ENCODE data around the gene RMND1. TPM values are rescaled to one million over a fixed set of nuclear protein-coding genes. Genes with fewer than 3 reads are reported as not detected.

RMND1 gene
- total RNA-seq, 1 donor, result 56.5 TPM

GRCh38 chr6:151399679-151400078 lies 52.2 kb downstream of the RMND1 start:
- Histone ChIP-seq H4K20me1 (ENCODE audit: insufficient read depth, low read length) (peaks cover 68% of the 10 kb centered on the region), H3K79me2 (ENCODE audit: insufficient read depth, low read length) (peaks cover 95% of the 10 kb centered on the region), H2AFZ (ENCODE audit: low read length) (no peak overlapping the region), H3K36me3 (ENCODE audit: insufficient read depth, low read length) (peaks cover 20% of the 10 kb centered on the region), H3K27ac (ENCODE audit: low read depth, low read length) (peak overlapping the region; percentile 47), H3K27me3 (ENCODE audit: insufficient read depth, low read length) (no peaks in the 10 kb centered on the region), H3K9me3 (ENCODE audit: low read depth, low read length) (no peaks in the 10 kb centered on the region), H3K4me1 (ENCODE audit: insufficient read depth, low read length) (peaks cover 12% of the 10 kb centered on the region), H3K4me2 (ENCODE audit: insufficient read depth, low read length) (no peak overlapping the region), H3K4me3 (ENCODE audit: insufficient read depth, low read length) (no peak overlapping the region)
- no peak for TF ChIP-seq CTCF (IDR thresholded peaks at IDR 0.05; ENCODE audit: extremely low read depth, low read depth, low read length)
- DNase-seq (ENCODE audit: insufficient read length, low spot score, missing footprints), result no peak

- Histone ChIP-seq H3K4me3 (ENCODE audit: insufficient read depth, low read length) (peak overlapping the region; percentile 88), H4K20me1 (ENCODE audit: insufficient read depth, low read length) (peaks cover 62% of the 10 kb centered on the region)
Observed at GRCh38 chr6:151393410-151393809, 58.5 kb downstream of the RMND1 start.

GRCh38 chr6:151392427-151392826 lies 59.5 kb downstream of the RMND1 start:
- DNase-seq (ENCODE audit: insufficient read length, low spot score, missing footprints), result no peak
- no peaks in the 10 kb centered on the region for H3K36me3 ChIP-seq (ENCODE audit: insufficient read depth, low read length)
- peaks cover 76% of the 10 kb centered on the region for H3K79me2 ChIP-seq (ENCODE audit: insufficient read depth, low read length)
- TF ChIP-seq CTCF (IDR thresholded peaks at IDR 0.05; ENCODE audit: extremely low read depth, low read depth, low read length), result no peak
- no peaks in the 10 kb centered on the region for H3K9me3 ChIP-seq (ENCODE audit: low read depth, low read length)
- peak overlapping the region; percentile 88 for H3K4me3 ChIP-seq (ENCODE audit: insufficient read depth, low read length)
- H3K4me1 ChIP-seq (ENCODE audit: insufficient read depth, low read length), result peaks cover 38% of the 10 kb centered on the region
- H2AFZ ChIP-seq (ENCODE audit: low read length), result no peak overlapping the region
- H3K27ac ChIP-seq (ENCODE audit: low read depth, low read length), result peak overlapping the region; percentile 34
- peak overlapping the region; percentile 89 for H3K4me2 ChIP-seq (ENCODE audit: insufficient read depth, low read length)
- peaks cover 52% of the 10 kb centered on the region for H4K20me1 ChIP-seq (ENCODE audit: insufficient read depth, low read length)
- no peaks in the 10 kb centered on the region for H3K27me3 ChIP-seq (ENCODE audit: insufficient read depth, low read length)

More at GRCh38 chr6:151393410-151393809, 58.5 kb downstream of the RMND1 start:
- H3K4me2 ChIP-seq (ENCODE audit: insufficient read depth, low read length), result peak overlapping the region; percentile 89
- H3K79me2 ChIP-seq (ENCODE audit: insufficient read depth, low read length), result peaks cover 79% of the 10 kb centered on the region
- H3K27me3 ChIP-seq (ENCODE audit: insufficient read depth, low read length), result no peaks in the 10 kb centered on the region
- TF ChIP-seq CTCF (IDR thresholded peaks at IDR 0.05; ENCODE audit: extremely low read depth, low read depth, low read length), result no peak
- H3K27ac ChIP-seq (ENCODE audit: low read depth, low read length), result peak overlapping the region; percentile 34
- no peaks in the 10 kb centered on the region for H3K9me3 ChIP-seq (ENCODE audit: low read depth, low read length)
- no peak for DNase-seq (ENCODE audit: insufficient read length, low spot score, missing footprints)
- no peak overlapping the region for H2AFZ ChIP-seq (ENCODE audit: low read length)
- peaks cover 29% of the 10 kb centered on the region for H3K4me1 ChIP-seq (ENCODE audit: insufficient read depth, low read length)
- peaks cover 6% of the 10 kb centered on the region for H3K36me3 ChIP-seq (ENCODE audit: insufficient read depth, low read length)

GRCh38 chr6:151391471-151392413 lies 60.2 kb downstream of the RMND1 start, which contains the start of gene ZBTB2:
TSS of gene ZBTB2 (minus strand) at chr6:151391559. CDS start at chr6:151373637, 17,922 bp downstream.
- H3K27ac ChIP-seq (ENCODE audit: low read depth, low read length), result peak within 1 kb of the TSS; percentile 64
- H3K27me3 ChIP-seq (ENCODE audit: insufficient read depth, low read length), result no peaks in the 10 kb centered on the region
- peak within 1 kb of the TSS; percentile 88 for H3K4me3 ChIP-seq (ENCODE audit: insufficient read depth, low read length)
- DNase-seq (ENCODE audit: insufficient read length, low spot score, missing footprints), result peak; percentile 91
- peaks cover 76% of the 10 kb centered on the region for H3K79me2 ChIP-seq (ENCODE audit: insufficient read depth, low read length)
- peak within 1 kb of the TSS; percentile 89 for H3K4me2 ChIP-seq (ENCODE audit: insufficient read depth, low read length)
- H2AFZ ChIP-seq (ENCODE audit: low read length), result no peak within 1 kb of the TSS
- no peak for TF ChIP-seq CTCF (IDR thresholded peaks at IDR 0.05; ENCODE audit: extremely low read depth, low read depth, low read length)
- no peaks in the 10 kb centered on the region for H3K36me3 ChIP-seq (ENCODE audit: insufficient read depth, low read length)
- H4K20me1 ChIP-seq (ENCODE audit: insufficient read depth, low read length), result peaks cover 45% of the 10 kb centered on the region
- H3K9me3 ChIP-seq (ENCODE audit: low read depth, low read length), result no peaks in the 10 kb centered on the region
- H3K4me1 ChIP-seq (ENCODE audit: insufficient read depth, low read length), result peaks cover 44% of the 10 kb centered on the region

Measured in osteoblast (primary cell).